Fibroblast of lung (primary cell): ENCODE measurements around the gene DCP1B.

Experiments
- CTCF ChIP-seq, 2 donors: IDR thresholded peaks in 1 of 2; conservative IDR thresholded peaks in 1 of 2; 1 replicate in 1 of 2; 2 replicates in 1 of 2; pipeline ENCODE4 v1.5.1; 2011 to 2012; ENCODE audit warnings: low read length in 2 of 2, control low read depth in 1 of 2, inconsistent platforms in 1 of 2, low read depth in 1 of 2, mild to moderate bottlenecking in 1 of 2
- EZH2 ChIP-seq: IDR thresholded peaks from 2 replicates; pipeline ENCODE4 v1.5.1; 2012; ENCODE audit warnings: low read length, control low read depth, mild to moderate bottlenecking; ENCODE audit errors: missing control alignments

- no peak for TF ChIP-seq CTCF (conservative IDR thresholded peaks at IDR 0.05 in 1 of 2, IDR thresholded peaks at IDR 0.05 in 1 of 2; ENCODE audit: low read depth in 1 of 2, low read length in 2 of 2)
- no peak for TF ChIP-seq EZH2
These were observed 85.4 kb downstream of the DCP1B start for GRCh38 chr12:1918884-1919236.
